ENCODE results near the gene B3GNT5.

Gene B3GNT5

GRCh38 chr3:183252118-183252782 lies 803 bp upstream of the B3GNT5 start:
- no peak for TF ChIP-seq CTCF (conservative IDR thresholded peaks at IDR 0.05)
- H3K27ac ChIP-seq: peak overlapping the region; percentile 95

- H3K27ac ChIP-seq: peak overlapping the region; percentile 95
- TF ChIP-seq CTCF (conservative IDR thresholded peaks at IDR 0.05): peak; percentile 45
Measured at GRCh38 chr3:183253528-183254486, 754 bp downstream of the B3GNT5 start.

GRCh38 chr3:183254487-183255347 lies 1.7 kb downstream of the B3GNT5 start:
- no peak for TF ChIP-seq CTCF (conservative IDR thresholded peaks at IDR 0.05)
- H3K27ac ChIP-seq: peak overlapping the region; percentile 95

- peak overlapping the region; percentile 95 for H3K27ac ChIP-seq
- no peak for TF ChIP-seq CTCF (conservative IDR thresholded peaks at IDR 0.05)
Measured at GRCh38 chr3:183255348-183255730, 2.3 kb downstream of the B3GNT5 start.

GRCh38 chr3:183259087-183259486 lies 6.0 kb downstream of the B3GNT5 start:
- no peak overlapping the region for H3K27ac ChIP-seq
- no peak for TF ChIP-seq CTCF (conservative IDR thresholded peaks at IDR 0.05)

- no peak for TF ChIP-seq CTCF (conservative IDR thresholded peaks at IDR 0.05)
- no peak overlapping the region for H3K27ac ChIP-seq
Measured at GRCh38 chr3:183259621-183260020, 6.6 kb downstream of the B3GNT5 start.

All from VCaP (cell line).